ENCODE results near the gene EBF4.
"Not testable (repeated sequence)": the region's sequence is repeated elsewhere in the genome, so short reads cannot be mapped to it uniquely, and the experiment has no call there.

EBF4 gene

DNA sequence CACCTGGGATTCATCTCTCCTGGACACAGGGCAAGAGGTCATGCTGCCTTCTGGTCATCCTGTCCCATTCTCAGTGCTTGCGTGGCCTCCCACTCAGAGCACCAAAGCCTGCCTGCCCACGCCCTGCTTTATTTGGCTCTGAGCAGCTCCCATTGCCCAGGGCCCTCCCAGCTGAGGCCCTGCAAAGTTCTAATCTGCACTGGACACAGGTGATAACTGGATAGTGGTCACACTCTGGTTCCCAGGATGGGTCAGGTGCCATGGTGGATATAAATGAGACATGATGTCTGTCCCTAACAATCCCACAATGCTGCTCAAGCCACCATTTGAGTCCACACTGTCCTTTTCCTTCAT is 68.3 kb downstream of the EBF4 start:
- Histone ChIP-seq H3K9ac (ENCODE audit: low read length) (no peak overlapping the region), H3K27ac (ENCODE audit: low read depth, low read length) (no peak overlapping the region), H3K27me3 (ENCODE audit: control insufficient read depth, insufficient read depth, low read length) (no peaks in the 10 kb centered on the region), H3K4me1 (ENCODE audit: control insufficient read depth, insufficient read depth, low read length) (no peaks in the 10 kb centered on the region), H3K4me3 (ENCODE audit: low read length) (no peak overlapping the region), H3K36me3 (ENCODE audit: control insufficient read depth, insufficient read depth, low read length) (no peaks in the 10 kb centered on the region)

GRCh38 chr20:2761885-2762284 is 69.3 kb downstream of the EBF4 start:
- no peak overlapping the region for H3K9ac ChIP-seq (ENCODE audit: low read length)
- H3K27me3 ChIP-seq (ENCODE audit: control insufficient read depth, insufficient read depth, low read length): no peaks in the 10 kb centered on the region
- no peak overlapping the region for H3K27ac ChIP-seq (ENCODE audit: low read depth, low read length)
- H3K4me1 ChIP-seq (ENCODE audit: control insufficient read depth, insufficient read depth, low read length): no peaks in the 10 kb centered on the region
- H3K36me3 ChIP-seq (ENCODE audit: control insufficient read depth, insufficient read depth, low read length): no peaks in the 10 kb centered on the region
- H3K4me3 ChIP-seq (ENCODE audit: low read length): no peak overlapping the region

DNA sequence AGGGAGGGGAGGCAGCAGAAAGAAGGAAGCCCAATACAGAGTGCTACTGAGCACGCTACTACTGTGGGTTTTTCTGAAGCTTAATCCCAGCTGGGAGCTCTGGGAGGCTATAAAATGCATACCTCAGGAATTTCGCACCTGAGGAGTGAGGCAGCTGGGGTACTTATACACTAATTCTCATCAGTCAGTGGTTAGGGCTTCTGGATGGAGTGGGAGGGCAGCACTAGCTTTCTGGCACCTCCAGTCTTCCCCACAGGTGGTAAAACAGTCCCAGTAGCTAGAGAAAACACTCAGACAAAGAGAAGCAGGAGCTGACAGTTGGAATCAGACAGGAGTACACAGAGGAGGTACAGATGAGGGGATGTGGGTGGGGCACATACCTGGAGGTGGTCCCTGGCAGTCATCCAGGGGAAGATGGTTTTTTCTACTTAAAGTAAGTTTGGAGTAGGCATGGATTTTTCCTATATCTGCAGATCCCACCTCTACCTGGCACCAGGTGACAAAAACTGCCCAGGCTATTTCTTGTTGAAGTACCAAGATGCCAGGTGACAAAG is 70.1 kb downstream of the EBF4 start:
- Histone ChIP-seq H3K4me3 (ENCODE audit: low read length) (no peak overlapping the region), H3K36me3 (ENCODE audit: control insufficient read depth, insufficient read depth, low read length) (no peaks in the 10 kb centered on the region), H3K27me3 (ENCODE audit: control insufficient read depth, insufficient read depth, low read length) (no peaks in the 10 kb centered on the region), H3K4me1 (ENCODE audit: control insufficient read depth, insufficient read depth, low read length) (no peaks in the 10 kb centered on the region), H3K27ac (ENCODE audit: low read depth, low read length) (no peak overlapping the region), H3K9ac (ENCODE audit: low read length) (no peak overlapping the region)

- no peak overlapping the region for H3K27ac ChIP-seq (ENCODE audit: low read depth, low read length)
- no peak overlapping the region for H3K9ac ChIP-seq (ENCODE audit: low read length)
- no peaks in the 10 kb centered on the region for H3K36me3 ChIP-seq (ENCODE audit: control insufficient read depth, insufficient read depth, low read length)
- H3K4me3 ChIP-seq (ENCODE audit: low read length): no peak overlapping the region
- no peaks in the 10 kb centered on the region for H3K27me3 ChIP-seq (ENCODE audit: control insufficient read depth, insufficient read depth, low read length)
- no peaks in the 10 kb centered on the region for H3K4me1 ChIP-seq (ENCODE audit: control insufficient read depth, insufficient read depth, low read length)
Measured at GRCh38 chr20:2763186-2763585, 70.6 kb downstream of the EBF4 start.

- H3K27me3 ChIP-seq (ENCODE audit: control insufficient read depth, insufficient read depth, low read length): peaks cover 3% of the 10 kb centered on the region
- no peak overlapping the region for H3K27ac ChIP-seq (ENCODE audit: low read depth, low read length)
Measured at GRCh38 chr20:2767768-2768631, 75.4 kb downstream of the EBF4 start.

DNA sequence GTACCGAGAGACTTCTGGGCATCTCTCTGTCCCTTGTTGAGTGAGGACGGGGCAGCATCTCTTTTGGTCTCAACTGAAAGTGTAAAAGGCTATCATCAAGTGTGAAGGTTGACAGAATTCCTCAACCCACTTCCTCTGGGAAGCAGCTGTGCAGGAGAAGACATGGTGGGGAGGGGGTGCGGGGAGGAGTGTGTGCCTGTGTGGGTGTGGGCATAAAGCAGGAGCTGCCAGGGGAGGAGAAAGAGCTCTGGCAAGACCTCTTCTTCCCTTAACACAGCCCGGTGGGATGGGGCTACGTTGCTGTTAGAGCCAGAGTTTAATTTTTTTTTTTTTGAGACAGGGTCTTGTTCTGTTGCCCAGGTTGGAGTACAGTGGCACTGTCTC is 76.0 kb downstream of the EBF4 start:
- no peaks in the 10 kb centered on the region for H3K36me3 ChIP-seq (ENCODE audit: control insufficient read depth, insufficient read depth, low read length)
- H3K27ac ChIP-seq (ENCODE audit: low read depth, low read length): no peak overlapping the region
- H3K4me1 ChIP-seq (ENCODE audit: control insufficient read depth, insufficient read depth, low read length): peaks cover 2% of the 10 kb centered on the region
- no peak overlapping the region for H3K4me3 ChIP-seq (ENCODE audit: low read length)
- no peak overlapping the region for H3K9ac ChIP-seq (ENCODE audit: low read length)
- peaks cover 3% of the 10 kb centered on the region for H3K27me3 ChIP-seq (ENCODE audit: control insufficient read depth, insufficient read depth, low read length)

More at GRCh38 chr20:2767768-2768631, 75.4 kb downstream of the EBF4 start:
- Histone ChIP-seq H3K36me3 (ENCODE audit: control insufficient read depth, insufficient read depth, low read length) (no peaks in the 10 kb centered on the region), H3K4me1 (ENCODE audit: control insufficient read depth, insufficient read depth, low read length) (peaks cover 2% of the 10 kb centered on the region), H3K4me3 (ENCODE audit: low read length) (no peak overlapping the region), H3K9ac (ENCODE audit: low read length) (no peak overlapping the region)

DNA sequence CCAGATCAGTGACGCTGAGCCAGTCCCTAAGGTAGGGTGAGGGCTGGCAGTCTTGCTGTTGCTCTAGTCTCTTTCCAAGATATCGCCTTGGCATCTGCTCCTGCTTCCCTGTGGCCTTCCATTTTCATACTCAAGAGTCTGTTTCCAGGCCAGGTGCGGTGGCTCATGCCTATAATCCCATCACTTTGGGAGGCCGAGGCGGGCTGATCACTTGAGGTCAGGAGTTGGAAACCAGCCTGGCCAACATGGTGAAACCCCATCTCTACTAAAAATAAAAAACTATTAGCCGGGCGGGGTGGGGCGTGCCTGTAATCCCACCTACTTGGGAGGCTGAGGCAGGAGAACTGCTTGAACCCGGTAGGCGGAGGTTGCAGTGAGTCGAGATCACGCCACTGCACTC is 77.5 kb downstream of the EBF4 start:
- not testable (repeated sequence) for H3K4me1 ChIP-seq (ENCODE audit: control insufficient read depth, insufficient read depth, low read length); H3K27ac ChIP-seq (ENCODE audit: low read depth, low read length); H3K9ac ChIP-seq (ENCODE audit: low read length); H3K36me3 ChIP-seq (ENCODE audit: control insufficient read depth, insufficient read depth, low read length); H3K4me3 ChIP-seq (ENCODE audit: low read length); H3K27me3 ChIP-seq (ENCODE audit: control insufficient read depth, insufficient read depth, low read length)

GRCh38 chr20:2771631-2772080 is 79.1 kb downstream of the EBF4 start:
- H3K4me1 ChIP-seq (ENCODE audit: control insufficient read depth, insufficient read depth, low read length): peaks cover 2% of the 10 kb centered on the region
- peaks cover 3% of the 10 kb centered on the region for H3K27me3 ChIP-seq (ENCODE audit: control insufficient read depth, insufficient read depth, low read length)
- no peaks in the 10 kb centered on the region for H3K36me3 ChIP-seq (ENCODE audit: control insufficient read depth, insufficient read depth, low read length)
- H3K9ac ChIP-seq (ENCODE audit: low read length): no peak overlapping the region
- no peak overlapping the region for H3K4me3 ChIP-seq (ENCODE audit: low read length)
- no peak overlapping the region for H3K27ac ChIP-seq (ENCODE audit: low read depth, low read length)

GRCh38 chr20:2773812-2774211 is 81.2 kb downstream of the EBF4 start:
- Histone ChIP-seq H3K4me3 (ENCODE audit: low read length) (no peak overlapping the region), H3K36me3 (ENCODE audit: control insufficient read depth, insufficient read depth, low read length) (no peaks in the 10 kb centered on the region), H3K27me3 (ENCODE audit: control insufficient read depth, insufficient read depth, low read length) (peaks cover 3% of the 10 kb centered on the region), H3K27ac (ENCODE audit: low read depth, low read length) (no peak overlapping the region), H3K4me1 (ENCODE audit: control insufficient read depth, insufficient read depth, low read length) (no peaks in the 10 kb centered on the region), H3K9ac (ENCODE audit: low read length) (no peak overlapping the region)

DNA sequence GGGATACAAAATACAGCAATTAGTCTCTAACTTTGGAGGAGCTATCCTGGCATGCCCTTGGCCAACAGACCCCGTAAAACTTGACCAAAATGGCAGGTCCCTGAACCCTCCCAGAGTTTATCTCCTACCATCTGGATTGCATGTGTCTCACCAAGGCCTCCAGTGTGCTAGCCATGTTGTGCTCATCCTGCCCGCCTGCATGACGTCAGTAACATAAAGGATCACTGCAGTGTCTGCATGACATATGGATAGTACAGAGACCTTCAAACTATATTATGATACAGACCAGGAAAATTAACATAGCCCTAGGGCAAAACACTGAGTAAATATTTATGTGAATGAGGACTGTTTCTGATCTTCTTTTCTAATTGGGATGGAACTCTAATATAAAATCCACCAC is 82.6 kb downstream of the EBF4 start:
- Histone ChIP-seq H3K4me1 (ENCODE audit: control insufficient read depth, insufficient read depth, low read length) (no peaks in the 10 kb centered on the region), H3K27ac (ENCODE audit: low read depth, low read length) (no peak overlapping the region), H3K9ac (ENCODE audit: low read length) (no peak overlapping the region), H3K4me3 (ENCODE audit: low read length) (no peak overlapping the region), H3K27me3 (ENCODE audit: control insufficient read depth, insufficient read depth, low read length) (no peaks in the 10 kb centered on the region), H3K36me3 (ENCODE audit: control insufficient read depth, insufficient read depth, low read length) (no peaks in the 10 kb centered on the region)

DNA sequence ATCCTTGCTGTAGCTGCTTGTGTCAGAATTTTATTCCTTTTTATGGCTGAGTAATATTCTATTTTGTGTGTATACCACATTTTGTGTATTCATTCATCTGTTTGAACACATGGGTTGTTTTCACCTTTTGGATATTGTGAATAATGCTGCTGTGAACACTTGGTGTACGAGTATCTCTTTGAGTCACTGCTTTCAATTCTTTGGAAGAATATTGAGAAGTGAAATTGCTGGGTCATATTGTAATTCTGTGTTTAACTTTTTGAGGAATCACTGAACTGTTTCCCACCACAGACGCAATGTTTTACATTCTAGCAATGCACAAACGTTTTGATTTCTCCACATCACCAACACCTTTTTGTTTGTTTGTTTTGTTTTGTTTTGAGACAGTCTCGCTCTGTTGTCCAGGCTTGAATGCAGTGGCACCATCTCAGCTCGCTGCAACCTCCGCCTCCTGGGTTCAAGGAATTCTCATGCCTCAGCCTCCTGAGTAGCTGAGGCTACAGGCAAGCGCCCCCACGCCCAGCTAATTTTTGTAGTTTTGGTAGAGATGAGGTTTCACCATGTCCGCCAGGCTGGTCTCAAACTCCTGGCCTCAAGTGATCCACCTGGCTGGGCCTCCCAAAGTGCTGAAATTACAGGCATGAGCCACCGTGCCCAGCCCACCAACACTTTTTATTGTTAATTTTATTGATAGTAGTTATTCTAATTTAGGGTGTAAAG is 86.2 kb downstream of the EBF4 start:
- no peaks in the 10 kb centered on the region for H3K36me3 ChIP-seq (ENCODE audit: control insufficient read depth, insufficient read depth, low read length)
- H3K27ac ChIP-seq (ENCODE audit: low read depth, low read length): no peak overlapping the region
- H3K4me1 ChIP-seq (ENCODE audit: control insufficient read depth, insufficient read depth, low read length): no peaks in the 10 kb centered on the region
- no peaks in the 10 kb centered on the region for H3K27me3 ChIP-seq (ENCODE audit: control insufficient read depth, insufficient read depth, low read length)
- H3K9ac ChIP-seq (ENCODE audit: low read length): no peak overlapping the region
- no peak overlapping the region for H3K4me3 ChIP-seq (ENCODE audit: low read length)

DNA sequence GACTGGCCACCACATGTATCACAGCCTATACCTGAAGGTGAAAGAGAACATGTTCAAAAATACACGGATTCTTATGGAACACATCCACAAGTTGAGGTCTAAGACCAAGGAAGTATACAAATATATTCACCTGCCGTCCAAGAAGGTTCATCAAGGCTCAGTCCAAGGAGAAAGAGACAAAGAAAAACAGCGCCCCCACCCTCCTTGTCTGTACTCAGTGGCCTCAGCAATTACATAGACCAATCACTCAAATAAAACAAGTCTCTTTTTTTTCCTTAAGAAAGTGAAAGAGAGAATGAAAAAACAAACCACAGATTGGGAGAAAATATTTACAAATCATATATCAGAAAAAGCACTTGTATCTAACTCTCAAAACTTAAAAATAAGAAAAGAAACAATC is 88.4 kb downstream of the EBF4 start:
- Histone ChIP-seq H3K36me3 (ENCODE audit: control insufficient read depth, insufficient read depth, low read length) (no peaks in the 10 kb centered on the region), H3K4me1 (ENCODE audit: control insufficient read depth, insufficient read depth, low read length) (no peaks in the 10 kb centered on the region), H3K9ac (ENCODE audit: low read length) (no peak overlapping the region), H3K27me3 (ENCODE audit: control insufficient read depth, insufficient read depth, low read length) (no peaks in the 10 kb centered on the region), H3K27ac (ENCODE audit: low read depth, low read length) (no peak overlapping the region), H3K4me3 (ENCODE audit: low read length) (no peak overlapping the region)
